Stimulated activated CD8-positive, alpha-beta memory T cell treated with anti-CD3 and anti-CD28 coated beads, Interleukin-12 subunit alpha, Interleukin-12 subunit beta, amount 100 ng/mL, for 4 hours (primary cell): ENCODE results near the gene CDC42EP5.
"Not testable (repeated sequence)": the region's sequence is repeated elsewhere in the genome, so short reads cannot be mapped to it uniquely, and the experiment has no call there.

Experiments used
- DNase-seq: peaks from one replicate; pipeline ENCODE4 v3.0.0-alpha.2; 2020; ENCODE audit warnings: low read depth

The CDC42EP5 gene

GRCh38 chr19:54473071-54473891 lies at the start of gene CDC42EP5:
Gene CDC42EP5, minus strand, starts transcription at chr19:54473296. Its CDS starts 7,749 bp downstream, at chr19:54465547.
- DNase-seq = no peak

- no peak for DNase-seq
These were observed 48.9 kb upstream of the CDC42EP5 start for GRCh38 chr19:54521860-54522513.

- DNase-seq = no peak
These were observed 48.1 kb upstream of the CDC42EP5 start for GRCh38 chr19:54521022-54521859.

GRCh38 chr19:54518844-54519243 lies 45.7 kb upstream of the CDC42EP5 start:
- DNase-seq = no peak

- DNase-seq = no peak
These were observed 44.4 kb upstream of the CDC42EP5 start for GRCh38 chr19:54517483-54517882.

GRCh38 chr19:54515156-54515555 lies 42.1 kb upstream of the CDC42EP5 start:
- no peak for DNase-seq

GRCh38 chr19:54509200-54509940 lies 36.3 kb upstream of the CDC42EP5 start:
- not testable (repeated sequence) for DNase-seq

GRCh38 chr19:54508487-54508886 lies 35.4 kb upstream of the CDC42EP5 start:
- not testable (repeated sequence) for DNase-seq

- no peak for DNase-seq
These were observed 34.7 kb upstream of the CDC42EP5 start for GRCh38 chr19:54507824-54508223.

- DNase-seq = not testable (repeated sequence)
These were observed 34.1 kb upstream of the CDC42EP5 start for GRCh38 chr19:54507038-54507717.

- no peak for DNase-seq
These were observed 33.0 kb upstream of the CDC42EP5 start for GRCh38 chr19:54506079-54506478.

GRCh38 chr19:54505542-54505941 lies 32.4 kb upstream of the CDC42EP5 start:
- DNase-seq = not testable (repeated sequence)

GRCh38 chr19:54502518-54503048 lies 29.5 kb upstream of the CDC42EP5 start, which contains the start of gene LAIR2:
Gene LAIR2, plus strand, starts transcription at chr19:54502831. Its CDS starts 88 bp downstream, at chr19:54502919.
- no peak for DNase-seq

- DNase-seq = not testable (repeated sequence)
These were observed 25.3 kb upstream of the CDC42EP5 start for GRCh38 chr19:54498451-54498772.

GRCh38 chr19:54497747-54498450 lies 24.8 kb upstream of the CDC42EP5 start:
- DNase-seq = not testable (repeated sequence)

- DNase-seq = not testable (repeated sequence)
These were observed 22.2 kb upstream of the CDC42EP5 start for GRCh38 chr19:54495284-54495683.

- DNase-seq = no peak
These were observed 21.0 kb upstream of the CDC42EP5 start for GRCh38 chr19:54493967-54494585.

GRCh38 chr19:54493056-54493455 lies 20.0 kb upstream of the CDC42EP5 start:
- DNase-seq = not testable (repeated sequence)

- DNase-seq = no peak
These were observed 19.5 kb upstream of the CDC42EP5 start for GRCh38 chr19:54492568-54492967.

- no peak for DNase-seq
These were observed 16.7 kb upstream of the CDC42EP5 start for GRCh38 chr19:54489766-54490165.
